H9 (cell line): ENCODE data around the gene UBE2V1. TPM values are rescaled to one million over a fixed set of nuclear protein-coding genes. Genes with fewer than 3 reads are reported as not detected.

ENCODE experiments used
- DNase-seq: peaks from one replicate; pipeline ENCODE4 v3.0.0-alpha.2; 2017
- H2AFZ ChIP-seq: one replicate; pipeline ENCODE4 v1.6.1; 2013; ENCODE audit warnings: mild to moderate bottlenecking, low read length, control low read depth, moderate library complexity
- H2AK5ac ChIP-seq: 2 replicates; pipeline ENCODE4 v1.6.1; 2013; ENCODE audit warnings: low read length, control low read depth, mixed read lengths; ENCODE audit not compliant: insufficient read length
- H2BK120ac ChIP-seq: one replicate; pipeline ENCODE4 v1.6.1; 2013; ENCODE audit warnings: low read depth, mild to moderate bottlenecking, low read length, control low read depth, inconsistent platforms; ENCODE audit not compliant: poor library complexity, severe bottlenecking
- H2BK12ac ChIP-seq: 2 replicates; pipeline ENCODE4 v1.6.1; 2013; ENCODE audit warnings: low read length, control low read depth, mixed read lengths, low read depth; ENCODE audit not compliant: insufficient read length
- H2BK15ac ChIP-seq: 2 replicates; pipeline ENCODE4 v1.6.1; 2013; ENCODE audit warnings: low read depth, low read length, control low read depth
- H2BK20ac ChIP-seq: one replicate; pipeline ENCODE4 v1.6.1; 2013; ENCODE audit warnings: low read depth, mild to moderate bottlenecking, low read length, control low read depth, inconsistent platforms; ENCODE audit not compliant: poor library complexity, severe bottlenecking
- H2BK5ac ChIP-seq: 2 replicates; pipeline ENCODE4 v1.6.1; 2013; ENCODE audit warnings: low read length, control low read depth, mixed read lengths; ENCODE audit not compliant: insufficient read length
- H3K14ac ChIP-seq: 2 replicates; pipeline ENCODE4 v1.6.1; 2013; ENCODE audit warnings: low read length, control low read depth; ENCODE audit not compliant: insufficient read depth
- H3K18ac ChIP-seq: 2 replicates; pipeline ENCODE4 v1.6.1; 2013; ENCODE audit warnings: low read depth, mild to moderate bottlenecking, mixed read lengths, low read length, control low read depth; ENCODE audit not compliant: insufficient read length
- H3K23ac ChIP-seq: 2 replicates; pipeline ENCODE4 v1.6.1; 2013; ENCODE audit warnings: low read length, control low read depth, mixed read lengths, low read depth; ENCODE audit not compliant: insufficient read length
- H3K23me2 ChIP-seq: 2 replicates; pipeline ENCODE4 v1.6.1; 2013; ENCODE audit warnings: low read depth, mild to moderate bottlenecking, mixed read lengths, low read length, control low read depth; ENCODE audit not compliant: insufficient read length, poor library complexity, severe bottlenecking
- H3K27ac ChIP-seq: 2 replicates; pipeline ENCODE4 v1.5.1; 2013; ENCODE audit warnings: low read length, control low read depth, mixed read lengths, low read depth; ENCODE audit not compliant: insufficient read length
- H3K27me3 ChIP-seq: 2 replicates; pipeline ENCODE4 v1.6.1; 2013; ENCODE audit warnings: low read length, control low read depth, inconsistent platforms; ENCODE audit not compliant: insufficient read depth
- H3K4ac ChIP-seq: 2 replicates; pipeline ENCODE4 v1.6.1; 2013; ENCODE audit warnings: low read depth, mild to moderate bottlenecking, control low read depth, inconsistent platforms, low read length, moderate library complexity
- H3K4me1 ChIP-seq: 2 replicates; pipeline ENCODE4 v1.6.1; 2013; ENCODE audit warnings: low read length, control low read depth, inconsistent platforms; ENCODE audit not compliant: insufficient read depth
- H3K4me2 ChIP-seq: 2 replicates; pipeline ENCODE4 v1.6.1; 2013; ENCODE audit warnings: low read length, control low read depth, mixed read lengths; ENCODE audit not compliant: insufficient read length, insufficient read depth
- H3K56ac ChIP-seq: 2 replicates; pipeline ENCODE4 v1.6.1; 2013; ENCODE audit warnings: low read depth, mild to moderate bottlenecking, mixed read lengths, low read length, control low read depth; ENCODE audit not compliant: insufficient read length
- H3K79me1 ChIP-seq: 2 replicates; pipeline ENCODE4 v1.6.1; 2013; ENCODE audit warnings: low read depth, mild to moderate bottlenecking, moderate library complexity, low read length, control low read depth, inconsistent platforms; ENCODE audit not compliant: insufficient read depth, poor library complexity, severe bottlenecking
- H3K79me2 ChIP-seq: 2 replicates; pipeline ENCODE4 v1.6.1; 2013; ENCODE audit warnings: low read length, control low read depth, inconsistent platforms; ENCODE audit not compliant: insufficient read depth
- H3K9ac ChIP-seq: 2 replicates; pipeline ENCODE4 v1.6.1; 2013; ENCODE audit warnings: low read length, control low read depth, mixed read lengths; ENCODE audit not compliant: insufficient read length; ENCODE audit errors: extremely low read depth
- H3K9me3 ChIP-seq: one replicate; pipeline ENCODE4 v1.6.1; 2013; ENCODE audit warnings: low read depth, low read length, inconsistent platforms; ENCODE audit not compliant: control insufficient read depth
- H3T11ph ChIP-seq: one replicate; pipeline ENCODE4 v1.6.1; 2013; ENCODE audit warnings: mild to moderate bottlenecking, low read length, control low read depth, inconsistent platforms
- H4K20me1 ChIP-seq: one replicate; pipeline ENCODE4 v1.6.1; 2013; ENCODE audit not compliant: control insufficient read depth, insufficient read length, insufficient read depth
- H4K5ac ChIP-seq: 2 replicates; pipeline ENCODE4 v1.6.1; 2013; ENCODE audit warnings: low read depth, mild to moderate bottlenecking, mixed read lengths, low read length, control low read depth; ENCODE audit not compliant: insufficient read length
- H4K8ac ChIP-seq: replicated peaks from 2 replicates; pipeline ENCODE4 v1.6.1; 2013; ENCODE audit warnings: low read length, control low read depth, mixed read lengths, low read depth; ENCODE audit not compliant: insufficient read length
- H4K91ac ChIP-seq: 2 replicates; pipeline ENCODE4 v1.6.1; 2013; ENCODE audit warnings: low read depth, mild to moderate bottlenecking, moderate library complexity, mixed read lengths, low read length, control low read depth; ENCODE audit not compliant: insufficient read length
- H3K27ac Mint-ChIP-seq, 3 experiments: 2 replicates in 2 of 3; 3 replicates in 1 of 3; pipeline ENCODE4 v1.8.0; 2020 to 2021; ENCODE audit warnings: mixed read lengths in 3 of 3, mild to moderate bottlenecking in 1 of 3, moderate library complexity in 1 of 3
- H3K27me3 Mint-ChIP-seq: 2 replicates; pipeline ENCODE4 v1.8.0; 2021; ENCODE audit warnings: low read depth, mild to moderate bottlenecking, moderate library complexity, mixed read lengths
- H3K36me3 Mint-ChIP-seq, 3 experiments: 2 replicates in 2 of 3; 3 replicates in 1 of 3; pipeline ENCODE4 v1.8.0; 2020 to 2021; ENCODE audit warnings: low read depth in 3 of 3, mixed read lengths in 3 of 3; ENCODE audit not compliant: insufficient read depth in 1 of 3
- H3K4me1 Mint-ChIP-seq, 2 experiments: 2 replicates each; pipeline ENCODE4 v1.8.0; 2020; ENCODE audit warnings: mixed read lengths in 2 of 2
- H3K4me3 Mint-ChIP-seq, 2 experiments: 2 replicates in 1 of 2; 3 replicates in 1 of 2; pipeline ENCODE4 v1.8.0; 2020 to 2021; ENCODE audit warnings: mild to moderate bottlenecking in 2 of 2, mixed read lengths in 2 of 2, moderate library complexity in 1 of 2
- H3K9me3 Mint-ChIP-seq, 2 experiments: 2 replicates in 1 of 2; 3 replicates in 1 of 2; pipeline ENCODE4 v1.8.0; 2020; ENCODE audit warnings: mild to moderate bottlenecking in 2 of 2, mixed read lengths in 2 of 2, moderate library complexity in 1 of 2
- CTCF ChIP-seq: fragments of 200-600 bp; sonication (generic); conservative IDR thresholded peaks from 3 replicates; pipeline ENCODE4 v1.8.0; 2021; ENCODE audit warnings: antibody characterized with exemption, mild to moderate bottlenecking
- WGBS: extraction: QIAGEN DNeasy Blood & Tissue Kit; methylation state at CpG from one replicate; pipeline ENCODE4 v1.1.7; 2013; ENCODE audit warnings: missing lambda C conversion rate, low lambda C conversion rate, mixed read lengths; ENCODE audit not compliant: insufficient read length; ENCODE audit errors: extremely low coverage; 5-methylcytosine and 5-hydroxymethylcytosine counted together
- total RNA-seq: library from RNA; stranded (reverse); gene quantifications from 2 replicates; pipeline ENCODE4 v1.2.1, GENCODE V29; 2021

The UBE2V1 gene
- total RNA-seq, 1 experiment from 2014 or later, result 152 TPM

- Mint-ChIP-seq H3K36me3 (peaks cover 15 to 43% (median 39%) of the 10 kb centered on the region in 3 experiments), H3K27ac (peak overlapping the region in 1 of 3 experiments; percentile 44; a peak in 1 of 7 replicates), H3K4me1 (peaks cover 3% of the 10 kb centered on the region in 2 experiments), H3K4me3 (no peak overlapping the region), H3K9me3 (no peaks in the 10 kb centered on the region; a peak in 2 of 5 replicates), H3K27me3 (no peaks in the 10 kb centered on the region)
- H3K79me1 ChIP-seq, result no peaks in the 10 kb centered on the region
- no peak overlapping the region for H3K18ac ChIP-seq
- H2BK120ac ChIP-seq, result no peak overlapping the region
- no peak overlapping the region for H2BK5ac ChIP-seq
- H3K4ac ChIP-seq, result no peak overlapping the region
- no peak overlapping the region for H3K14ac ChIP-seq
- H3K23me2 ChIP-seq, result no peaks in the 10 kb centered on the region
- no peaks in the 10 kb centered on the region for H3K4me1 ChIP-seq
- H3K56ac ChIP-seq, result no peak overlapping the region
- peak; percentile 45 for DNase-seq
- no CpG with 5 or more reads among the region's 4 CpGs for WGBS
- H2AFZ ChIP-seq, result no peak overlapping the region
- H3K9ac ChIP-seq, result no peak overlapping the region
- H4K20me1 ChIP-seq, result no peaks in the 10 kb centered on the region
- no peak overlapping the region for H3K23ac ChIP-seq
- no peaks in the 10 kb centered on the region for H3K27me3 ChIP-seq
- no peak overlapping the region for H2BK20ac ChIP-seq
- H2AK5ac ChIP-seq, result no peak overlapping the region
- H2BK15ac ChIP-seq, result no peak overlapping the region
- H3K27ac ChIP-seq, result no peak overlapping the region
- no peak overlapping the region for H3K4me2 ChIP-seq
- no peaks in the 10 kb centered on the region for H3K79me2 ChIP-seq
- H4K5ac ChIP-seq, result no peak overlapping the region
- no peak for TF ChIP-seq CTCF
- H3T11ph ChIP-seq, result no peak overlapping the region
- no peaks in the 10 kb centered on the region for H3K9me3 ChIP-seq
- H2BK12ac ChIP-seq, result no peak overlapping the region
- no peak overlapping the region for H4K91ac ChIP-seq
- H4K8ac ChIP-seq, result no peak overlapping the region
These were observed 8.9 kb upstream of the UBE2V1 start for GRCh38 chr20:50121858-50122271.
